ENCODE data around the gene OR13A1.

- TF ChIP-seq, protein P1, sequence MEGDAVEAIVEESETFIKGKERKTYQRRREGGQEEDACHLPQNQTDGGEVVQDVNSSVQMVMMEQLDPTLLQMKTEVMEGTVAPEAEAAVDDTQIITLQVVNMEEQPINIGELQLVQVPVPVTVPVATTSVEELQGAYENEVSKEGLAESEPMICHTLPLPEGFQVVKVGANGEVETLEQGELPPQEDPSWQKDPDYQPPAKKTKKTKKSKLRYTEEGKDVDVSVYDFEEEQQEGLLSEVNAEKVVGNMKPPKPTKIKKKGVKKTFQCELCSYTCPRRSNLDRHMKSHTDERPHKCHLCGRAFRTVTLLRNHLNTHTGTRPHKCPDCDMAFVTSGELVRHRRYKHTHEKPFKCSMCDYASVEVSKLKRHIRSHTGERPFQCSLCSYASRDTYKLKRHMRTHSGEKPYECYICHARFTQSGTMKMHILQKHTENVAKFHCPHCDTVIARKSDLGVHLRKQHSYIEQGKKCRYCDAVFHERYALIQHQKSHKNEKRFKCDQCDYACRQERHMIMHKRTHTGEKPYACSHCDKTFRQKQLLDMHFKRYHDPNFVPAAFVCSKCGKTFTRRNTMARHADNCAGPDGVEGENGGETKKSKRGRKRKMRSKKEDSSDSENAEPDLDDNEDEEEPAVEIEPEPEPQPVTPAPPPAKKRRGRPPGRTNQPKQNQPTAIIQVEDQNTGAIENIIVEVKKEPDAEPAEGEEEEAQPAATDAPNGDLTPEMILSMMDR (IDR thresholded peaks at IDR 0.05), result no peak
- TF ChIP-seq TEAD4 (IDR thresholded peaks at IDR 0.05; ENCODE audit: borderline replicate concordance, insufficient read depth), result no peak
- TF ChIP-seq EZH2phosphoT487 (IDR thresholded peaks at IDR 0.05; ENCODE audit: borderline replicate concordance, low read depth), result no peak
- TF ChIP-seq RXRA (IDR thresholded peaks at IDR 0.05; ENCODE audit: borderline replicate concordance, low read depth), result no peak
- TF ChIP-seq JUND (IDR thresholded peaks at IDR 0.05), result no peak
- no peak for TF ChIP-seq EP300 (IDR thresholded peaks at IDR 0.05; ENCODE audit: borderline replicate concordance in 1 of 2, low read depth in 1 of 2, low read length in 1 of 2)
- TF ChIP-seq ELF1 (IDR thresholded peaks at IDR 0.05), result no peak
Measured at GRCh38 chr10:45339894-45340293, 24.5 kb upstream of the OR13A1 start.

All from SK-N-SH (cell line).